ENCODE measurements around the gene HDAC9. TPM values are rescaled to one million over a fixed set of nuclear protein-coding genes. Genes with fewer than 3 reads are reported as not detected.

The HDAC9 gene
- total and polyA plus RNA-seq, 2 donors: 3.3 to 61.6 TPM

DNA sequence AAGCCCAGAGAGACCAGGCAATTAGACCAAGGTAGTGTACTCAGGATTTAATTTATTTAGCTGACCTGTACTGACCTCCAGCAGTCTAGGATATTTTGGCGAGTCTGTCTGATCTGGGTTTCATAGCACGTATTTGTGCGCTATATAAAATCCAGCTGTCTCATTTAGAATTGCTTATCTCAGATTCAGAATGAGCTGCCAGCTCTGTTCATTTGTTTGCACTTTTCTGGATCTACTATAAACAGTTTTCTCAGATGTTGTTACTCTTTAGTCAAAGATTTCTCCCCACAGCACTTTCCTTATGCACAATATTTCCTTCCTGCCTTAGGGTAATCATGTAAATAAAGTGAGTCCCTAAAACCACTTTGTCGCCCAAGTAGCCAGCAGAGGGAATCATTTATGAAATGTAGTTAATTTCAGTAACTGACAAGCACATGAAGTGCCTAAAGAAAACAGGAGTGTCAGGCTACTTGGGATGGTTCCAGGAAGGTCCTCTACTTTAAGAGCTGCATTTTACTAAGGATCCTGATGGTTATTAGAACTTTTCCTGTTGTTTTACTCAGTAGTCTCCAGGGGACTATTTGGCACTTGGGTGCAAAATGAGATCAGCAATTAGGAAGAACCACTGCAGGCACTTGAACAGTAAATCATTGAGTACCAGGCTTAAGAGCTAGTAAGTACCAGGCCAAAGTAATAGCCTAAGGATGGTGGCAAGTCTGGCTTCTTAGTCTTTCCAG, 395.5 kb downstream of the HDAC9 start:
- DNase-seq (ENCODE audit: extremely low spot score): no peak
- WGBS: 17% methylated on average over 4 of the region's 4 CpGs
- no peaks in the 10 kb centered on the region for H3K36me3 ChIP-seq (ENCODE audit: insufficient read depth)
- no peak overlapping the region for H3K27ac ChIP-seq (ENCODE audit: low read depth)
- peaks cover 2% of the 10 kb centered on the region for H3K4me1 ChIP-seq (ENCODE audit: insufficient read depth)
- H3K4me3 ChIP-seq (ENCODE audit: low read depth, low read length): no peak overlapping the region

- 92% methylated on average over 3 of the region's 3 CpGs for WGBS
- no peak overlapping the region for H3K4me3 ChIP-seq (ENCODE audit: low read depth, low read length)
- H3K36me3 ChIP-seq (ENCODE audit: insufficient read depth): no peaks in the 10 kb centered on the region
- peaks cover 2% of the 10 kb centered on the region for H3K4me1 ChIP-seq (ENCODE audit: insufficient read depth)
- DNase-seq (ENCODE audit: extremely low spot score): no peak
- no peak overlapping the region for H3K27ac ChIP-seq (ENCODE audit: low read depth)
Measured at GRCh38 chr7:18893156-18893555, 397.6 kb downstream of the HDAC9 start.

GRCh38 chr7:18894155-18894554, 398.6 kb downstream of the HDAC9 start:
- 91% methylated on average over 3 of the region's 3 CpGs for WGBS
- H3K27ac ChIP-seq (ENCODE audit: low read depth): no peak overlapping the region
- no peak for DNase-seq (ENCODE audit: extremely low spot score)
- H3K4me3 ChIP-seq (ENCODE audit: low read depth, low read length): no peak overlapping the region
- no peaks in the 10 kb centered on the region for H3K36me3 ChIP-seq (ENCODE audit: insufficient read depth)
- peaks cover 2% of the 10 kb centered on the region for H3K4me1 ChIP-seq (ENCODE audit: insufficient read depth)

- Histone ChIP-seq H3K4me3 (ENCODE audit: low read depth, low read length) (no peak overlapping the region), H3K4me1 (ENCODE audit: insufficient read depth) (peaks cover 2% of the 10 kb centered on the region), H3K27ac (ENCODE audit: low read depth) (no peak overlapping the region), H3K36me3 (ENCODE audit: insufficient read depth) (no peaks in the 10 kb centered on the region)
- 45% methylated on average over 3 of the region's 3 CpGs for WGBS
- no peak for DNase-seq (ENCODE audit: extremely low spot score)
Measured at GRCh38 chr7:18895456-18895855, 399.9 kb downstream of the HDAC9 start.

GRCh38 chr7:18896343-18896975, 400.9 kb downstream of the HDAC9 start:
- Histone ChIP-seq H3K4me1 (ENCODE audit: insufficient read depth) (peaks cover 2% of the 10 kb centered on the region), H3K27ac (ENCODE audit: low read depth) (no peak overlapping the region), H3K4me3 (ENCODE audit: low read depth, low read length) (no peak overlapping the region), H3K36me3 (ENCODE audit: insufficient read depth) (no peaks in the 10 kb centered on the region)
- WGBS: 87% methylated on average over 2 of the region's 2 CpGs
- DNase-seq (ENCODE audit: extremely low spot score): no peak

- Histone ChIP-seq H3K4me3 (ENCODE audit: low read depth, low read length) (no peak overlapping the region), H3K4me1 (ENCODE audit: insufficient read depth) (no peaks in the 10 kb centered on the region), H3K36me3 (ENCODE audit: insufficient read depth) (no peaks in the 10 kb centered on the region), H3K27ac (ENCODE audit: low read depth) (no peak overlapping the region)
- WGBS: 83% methylated on average over 3 of the region's 3 CpGs
- DNase-seq (ENCODE audit: extremely low spot score): no peak
Measured at GRCh38 chr7:18900236-18900635, 404.7 kb downstream of the HDAC9 start.

DNA sequence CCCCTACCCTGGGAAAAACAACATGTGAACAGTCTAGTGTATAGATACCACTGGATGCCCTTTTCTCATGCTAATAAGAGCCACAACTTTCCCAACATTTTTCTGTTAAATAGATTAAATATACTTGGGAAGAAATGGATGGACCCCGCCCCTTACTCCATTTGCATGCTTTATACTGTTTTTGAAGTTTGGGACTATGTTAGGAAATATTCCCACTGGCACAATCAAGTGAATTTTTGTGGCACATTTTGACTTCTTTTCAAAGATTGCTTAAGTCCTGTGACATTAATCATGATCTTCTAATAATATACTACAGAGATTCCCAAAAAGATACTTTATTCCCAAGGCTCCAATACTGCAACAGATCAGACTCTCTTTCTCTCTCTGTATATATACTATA, 405.3 kb downstream of the HDAC9 start:
- H3K4me3 ChIP-seq (ENCODE audit: low read depth, low read length): no peak overlapping the region
- WGBS: 93% methylated on average over 1 of the region's 1 CpG
- H3K36me3 ChIP-seq (ENCODE audit: insufficient read depth): no peaks in the 10 kb centered on the region
- H3K27ac ChIP-seq (ENCODE audit: low read depth): no peak overlapping the region
- no peak for DNase-seq (ENCODE audit: extremely low spot score)
- H3K4me1 ChIP-seq (ENCODE audit: insufficient read depth): no peaks in the 10 kb centered on the region

DNA sequence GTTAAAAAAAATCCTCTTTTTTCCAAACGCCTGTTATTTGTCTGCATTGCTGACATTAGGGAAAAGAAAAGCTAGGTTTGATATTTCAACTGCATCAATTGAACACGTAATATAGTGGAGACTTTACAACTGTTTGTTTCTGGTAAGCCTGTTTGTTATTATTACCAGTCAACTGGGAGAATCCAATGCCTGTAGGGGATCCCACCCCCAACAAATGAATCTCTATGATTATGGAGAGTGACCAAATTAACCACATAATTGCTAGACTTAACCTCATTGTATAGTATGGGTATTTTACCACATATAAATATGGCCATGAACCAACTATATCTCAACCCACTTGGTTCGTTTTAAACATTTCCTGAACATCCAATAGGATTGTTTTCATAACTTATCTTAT, 405.8 kb downstream of the HDAC9 start:
- WGBS: 62% methylated on average over 3 of the region's 3 CpGs
- Histone ChIP-seq H3K36me3 (ENCODE audit: insufficient read depth) (no peaks in the 10 kb centered on the region), H3K4me1 (ENCODE audit: insufficient read depth) (no peaks in the 10 kb centered on the region), H3K4me3 (ENCODE audit: low read depth, low read length) (no peak overlapping the region), H3K27ac (ENCODE audit: low read depth) (no peak overlapping the region)
- DNase-seq (ENCODE audit: extremely low spot score): no peak

GRCh38 chr7:18901982-18902421, 406.5 kb downstream of the HDAC9 start:
- H3K27ac ChIP-seq (ENCODE audit: low read depth): no peak overlapping the region

GRCh38 chr7:18902892-18903291, 407.3 kb downstream of the HDAC9 start:
- no peaks in the 10 kb centered on the region for H3K4me1 ChIP-seq (ENCODE audit: insufficient read depth)
- no peak overlapping the region for H3K27ac ChIP-seq (ENCODE audit: low read depth)
- DNase-seq (ENCODE audit: extremely low spot score): no peak
- no peaks in the 10 kb centered on the region for H3K36me3 ChIP-seq (ENCODE audit: insufficient read depth)
- no peak overlapping the region for H3K4me3 ChIP-seq (ENCODE audit: low read depth, low read length)

More at GRCh38 chr7:18901982-18902421, 406.5 kb downstream of the HDAC9 start:
- 6% methylated on average over 1 of the region's 1 CpG for WGBS
- H3K4me1 ChIP-seq (ENCODE audit: insufficient read depth): no peaks in the 10 kb centered on the region
- H3K36me3 ChIP-seq (ENCODE audit: insufficient read depth): no peaks in the 10 kb centered on the region
- DNase-seq (ENCODE audit: extremely low spot score): no peak
- no peak overlapping the region for H3K4me3 ChIP-seq (ENCODE audit: low read depth, low read length)

GRCh38 chr7:18903695-18904094, 408.1 kb downstream of the HDAC9 start:
- H3K4me1 ChIP-seq (ENCODE audit: insufficient read depth): no peaks in the 10 kb centered on the region
- 59% methylated on average over 4 of the region's 4 CpGs for WGBS
- no peak overlapping the region for H3K27ac ChIP-seq (ENCODE audit: low read depth)
- DNase-seq (ENCODE audit: extremely low spot score): no peak
- no peak overlapping the region for H3K4me3 ChIP-seq (ENCODE audit: low read depth, low read length)
- H3K36me3 ChIP-seq (ENCODE audit: insufficient read depth): no peaks in the 10 kb centered on the region

- Histone ChIP-seq H3K4me1 (ENCODE audit: insufficient read depth) (no peaks in the 10 kb centered on the region), H3K27ac (ENCODE audit: low read depth) (no peak overlapping the region), H3K36me3 (ENCODE audit: insufficient read depth) (no peaks in the 10 kb centered on the region), H3K4me3 (ENCODE audit: low read depth, low read length) (no peak overlapping the region)
- DNase-seq (ENCODE audit: extremely low spot score): no peak
- WGBS: 96% methylated on average over 2 of the region's 2 CpGs
Measured at GRCh38 chr7:18905316-18905943, 409.9 kb downstream of the HDAC9 start.

GRCh38 chr7:18906901-18907300, 411.4 kb downstream of the HDAC9 start:
- H3K4me3 ChIP-seq (ENCODE audit: low read depth, low read length): no peak overlapping the region
- H3K4me1 ChIP-seq (ENCODE audit: insufficient read depth): no peaks in the 10 kb centered on the region
- no peaks in the 10 kb centered on the region for H3K36me3 ChIP-seq (ENCODE audit: insufficient read depth)
- 66% methylated on average over 2 of the region's 2 CpGs for WGBS
- no peak for DNase-seq (ENCODE audit: extremely low spot score)
- no peak overlapping the region for H3K27ac ChIP-seq (ENCODE audit: low read depth)

- H3K27ac ChIP-seq (ENCODE audit: low read depth): no peak overlapping the region
- 61% methylated on average over 4 of the region's 4 CpGs for WGBS
- DNase-seq (ENCODE audit: extremely low spot score): no peak
Measured at GRCh38 chr7:18913106-18913505, 417.6 kb downstream of the HDAC9 start.

More at GRCh38 chr7:18913106-18913505, 417.6 kb downstream of the HDAC9 start:
- no peaks in the 10 kb centered on the region for H3K4me1 ChIP-seq (ENCODE audit: insufficient read depth)
- no peaks in the 10 kb centered on the region for H3K36me3 ChIP-seq (ENCODE audit: insufficient read depth)
- H3K4me3 ChIP-seq (ENCODE audit: low read depth, low read length): no peak overlapping the region
